Retinal pigment epithelial cell (primary cell): ENCODE data around the gene SDC4.

ENCODE experiments used
- DNase-seq: peaks from one replicate; pipeline ENCODE4 v3.0.0-alpha.2; 2010; ENCODE audit warnings: low read depth
- H3K4me3 ChIP-seq: 2 replicates; pipeline ENCODE4 v1.5.1; 2011; ENCODE audit warnings: mild to moderate bottlenecking, low read length, control low read depth, moderate library complexity
- TF ChIP-seq, protein P1 (sequence below): conservative IDR thresholded peaks from 2 replicates; pipeline ENCODE4 v1.5.1; 2011; ENCODE audit warnings: low read depth, low read length, control low read depth, inconsistent platforms

SDC4 gene

DNA sequence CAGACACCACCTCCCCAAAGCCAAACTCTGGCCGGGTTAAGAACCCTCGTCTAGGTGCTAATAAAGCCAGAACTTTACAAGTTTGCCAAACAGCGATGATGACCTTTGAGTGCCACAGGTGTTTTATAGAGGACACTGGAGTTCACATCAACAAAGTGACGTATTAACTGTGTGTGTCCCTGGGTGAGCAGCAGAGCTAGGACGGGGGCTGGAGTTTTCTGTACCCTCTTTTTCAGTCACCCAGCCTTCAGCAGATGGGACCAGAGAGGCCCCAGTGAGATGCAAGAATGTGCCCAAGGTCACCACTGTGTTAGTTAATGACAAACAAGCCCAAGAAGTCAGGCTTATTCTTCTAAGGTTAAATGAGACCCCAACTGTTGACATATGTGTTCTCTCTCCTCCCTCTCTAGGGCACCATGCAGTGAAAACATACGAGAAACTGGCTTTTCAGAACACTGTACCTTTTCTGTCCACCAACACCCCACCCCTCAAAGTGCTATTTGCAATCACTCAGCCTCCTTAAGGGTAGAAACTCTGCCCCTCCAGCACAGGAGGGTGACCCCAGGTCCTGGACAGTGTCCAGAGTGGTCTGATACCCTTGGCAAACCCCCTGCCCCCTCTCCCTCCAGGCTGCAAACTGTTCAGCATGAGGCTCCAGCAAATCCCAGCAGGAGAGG lies 5.2 kb downstream of the SDC4 start:
- DNase-seq, result no peak
- H3K4me3 ChIP-seq, result no peak overlapping the region
- TF ChIP-seq, protein P1, sequence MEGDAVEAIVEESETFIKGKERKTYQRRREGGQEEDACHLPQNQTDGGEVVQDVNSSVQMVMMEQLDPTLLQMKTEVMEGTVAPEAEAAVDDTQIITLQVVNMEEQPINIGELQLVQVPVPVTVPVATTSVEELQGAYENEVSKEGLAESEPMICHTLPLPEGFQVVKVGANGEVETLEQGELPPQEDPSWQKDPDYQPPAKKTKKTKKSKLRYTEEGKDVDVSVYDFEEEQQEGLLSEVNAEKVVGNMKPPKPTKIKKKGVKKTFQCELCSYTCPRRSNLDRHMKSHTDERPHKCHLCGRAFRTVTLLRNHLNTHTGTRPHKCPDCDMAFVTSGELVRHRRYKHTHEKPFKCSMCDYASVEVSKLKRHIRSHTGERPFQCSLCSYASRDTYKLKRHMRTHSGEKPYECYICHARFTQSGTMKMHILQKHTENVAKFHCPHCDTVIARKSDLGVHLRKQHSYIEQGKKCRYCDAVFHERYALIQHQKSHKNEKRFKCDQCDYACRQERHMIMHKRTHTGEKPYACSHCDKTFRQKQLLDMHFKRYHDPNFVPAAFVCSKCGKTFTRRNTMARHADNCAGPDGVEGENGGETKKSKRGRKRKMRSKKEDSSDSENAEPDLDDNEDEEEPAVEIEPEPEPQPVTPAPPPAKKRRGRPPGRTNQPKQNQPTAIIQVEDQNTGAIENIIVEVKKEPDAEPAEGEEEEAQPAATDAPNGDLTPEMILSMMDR, result no peak

DNA sequence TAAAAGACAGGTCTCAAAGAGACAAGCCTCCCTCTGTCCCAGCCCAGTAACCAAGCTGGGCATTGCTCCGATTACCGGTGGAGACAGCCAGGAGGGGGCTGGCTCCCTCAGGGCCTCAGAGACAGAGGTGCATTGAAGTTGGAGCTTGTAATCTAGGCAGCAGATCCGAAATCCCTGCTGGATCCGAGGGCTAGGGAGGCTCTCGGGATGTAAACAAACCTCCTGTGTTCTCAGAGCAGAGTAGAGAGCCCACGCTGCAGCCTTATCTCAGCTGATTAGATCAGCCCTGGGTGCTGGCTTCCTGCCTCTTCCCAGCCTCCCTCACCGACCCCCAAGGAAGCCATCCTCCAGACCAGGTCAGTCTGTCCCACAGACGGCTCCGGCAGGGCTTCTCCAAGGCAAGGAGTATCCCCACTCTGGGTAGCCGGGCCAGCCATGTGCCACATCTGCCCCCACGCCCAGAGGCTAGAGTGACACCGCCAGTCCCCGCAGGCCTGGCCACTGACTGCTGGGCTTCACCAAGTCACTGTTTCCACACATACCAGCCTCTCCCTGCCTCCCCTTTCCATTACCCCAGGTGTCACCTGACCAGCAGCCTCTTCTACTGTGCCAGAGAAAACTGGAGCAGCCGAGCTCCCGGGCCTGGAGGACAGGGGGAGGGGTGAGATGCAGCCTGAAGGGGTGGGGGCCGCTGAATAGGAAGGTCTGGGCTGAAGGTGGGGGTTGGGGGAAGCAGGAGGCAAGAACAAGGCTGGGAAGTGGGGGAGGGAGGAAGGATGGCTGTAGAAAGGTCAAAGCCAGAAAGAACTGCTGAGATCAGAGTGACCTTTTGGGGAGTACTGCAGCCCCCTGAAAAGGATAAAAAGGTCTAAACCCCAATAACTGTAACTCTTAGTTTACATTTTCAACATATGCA lies 6.0 kb downstream of the SDC4 start:
- peak overlapping the region; percentile 22 for H3K4me3 ChIP-seq
- DNase-seq, result peak; percentile 74
- TF ChIP-seq, protein P1, result no peak

DNA sequence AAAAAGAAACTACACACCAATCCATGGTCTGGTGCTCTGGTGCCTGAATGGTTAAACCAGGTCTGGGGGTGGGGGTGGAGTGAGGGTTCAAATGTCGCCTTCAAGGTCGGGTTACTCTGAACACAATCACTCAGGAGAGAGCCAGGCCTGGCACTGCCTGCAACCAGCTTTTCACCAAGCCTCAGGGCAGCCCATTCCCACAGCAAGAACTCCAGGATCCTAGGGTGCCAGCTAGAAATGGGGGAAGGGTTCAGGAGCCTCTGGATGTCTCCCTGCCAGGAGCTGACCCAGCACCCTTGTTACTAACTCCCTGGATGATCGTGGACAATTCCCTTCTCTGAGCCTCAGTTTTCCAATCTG lies 6.7 kb downstream of the SDC4 start:
- no peak for DNase-seq
- peak overlapping the region; percentile 22 for H3K4me3 ChIP-seq
- TF ChIP-seq, protein P1, result no peak

DNA sequence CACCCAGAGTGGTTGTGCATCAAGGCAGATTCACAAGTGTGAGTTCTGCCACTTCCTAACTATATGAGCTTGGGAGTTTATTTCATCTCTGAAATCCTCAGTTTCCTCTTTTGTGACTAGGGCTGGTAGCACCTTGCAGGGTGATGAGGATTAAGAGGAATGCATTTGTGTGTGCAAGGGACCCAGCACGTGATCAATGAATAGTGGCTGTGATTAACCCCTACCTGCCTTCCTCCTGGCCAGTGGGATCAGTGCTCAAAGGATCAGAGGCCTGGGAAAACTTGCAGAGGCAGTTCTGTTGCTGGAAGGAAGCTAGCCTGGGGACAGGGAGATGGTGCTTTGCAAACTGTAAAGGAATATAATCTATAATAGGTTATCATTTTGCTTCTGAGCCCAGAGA lies 7.3 kb downstream of the SDC4 start:
- H3K4me3 ChIP-seq, result no peak overlapping the region
- DNase-seq, result no peak
- TF ChIP-seq, protein P1, result no peak

DNA sequence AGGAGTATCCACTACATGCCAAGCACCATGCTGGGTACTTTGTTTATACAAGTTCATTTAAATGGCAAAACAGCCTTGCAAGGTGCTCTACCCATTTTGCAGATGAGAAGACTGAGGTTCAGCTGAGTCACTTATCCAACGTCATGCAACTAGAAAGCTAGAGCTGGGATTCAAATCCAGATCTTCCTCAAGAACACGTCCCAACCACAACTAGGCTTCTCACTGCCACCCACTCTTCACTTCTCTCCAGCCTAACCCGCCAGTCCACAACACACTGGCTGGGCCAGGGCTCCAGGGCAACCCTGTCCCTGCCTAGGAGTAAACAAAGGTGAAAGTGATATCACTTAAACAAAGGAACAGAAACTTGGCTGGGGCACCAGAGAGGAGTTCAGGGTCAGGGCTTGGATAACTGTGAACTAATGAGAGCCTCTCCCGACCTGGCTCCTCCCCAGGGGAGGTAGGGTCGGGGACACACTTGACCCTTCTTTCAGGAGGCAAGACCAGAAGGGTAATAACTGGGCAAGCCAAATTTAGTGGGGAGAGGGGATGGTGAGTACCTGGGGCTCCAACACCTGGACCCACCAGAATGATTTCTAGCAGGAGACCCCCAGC lies 7.9 kb downstream of the SDC4 start:
- no peak overlapping the region for H3K4me3 ChIP-seq
- TF ChIP-seq, protein P1, result no peak
- DNase-seq, result no peak

DNA sequence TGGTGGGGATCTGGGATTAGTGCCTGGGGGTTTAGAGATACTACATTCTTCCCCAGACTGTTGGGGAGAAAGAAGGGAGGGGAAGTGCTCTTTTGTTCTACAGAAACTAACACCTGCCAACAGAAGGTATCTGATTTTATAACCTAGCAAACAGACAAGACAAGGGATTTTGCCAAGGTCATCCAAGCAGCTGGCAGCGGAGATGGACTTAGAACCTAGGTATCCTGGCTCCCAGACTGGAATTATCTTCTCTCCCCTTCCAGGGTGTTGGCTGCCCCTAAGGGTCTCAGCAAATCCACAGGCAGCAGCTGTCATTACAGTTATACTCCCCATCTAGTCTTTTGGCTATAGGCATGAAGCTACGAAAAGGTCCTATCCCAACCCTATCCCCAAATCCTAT lies 8.4 kb downstream of the SDC4 start:
- DNase-seq, result no peak
- no peak overlapping the region for H3K4me3 ChIP-seq
- TF ChIP-seq, protein P1, result no peak
